Kidney epithelial cell (primary cell): ENCODE data around the gene IL27RA. TPM values are rescaled to one million over a fixed set of nuclear protein-coding genes. Genes with fewer than 3 reads are reported as not detected.

ENCODE experiments used
- DNase-seq: peaks from one replicate; pipeline ENCODE4 v3.0.0-alpha.2; 2010; ENCODE audit warnings: low read depth
- H3K27me3 ChIP-seq: 2 replicates; pipeline ENCODE4 v1.6.0; 2011; ENCODE audit warnings: low read length; ENCODE audit not compliant: control insufficient read depth, insufficient read depth
- H3K36me3 ChIP-seq: 2 replicates; pipeline ENCODE4 v1.5.1; 2011; ENCODE audit warnings: low read length; ENCODE audit not compliant: control insufficient read depth, insufficient read depth
- H3K4me3 ChIP-seq: 2 replicates; pipeline ENCODE4 v1.5.1; 2011; ENCODE audit warnings: low read depth, mild to moderate bottlenecking, control low read depth, low read length
- total RNA-seq: library from RNA; depleted of rRNA; stranded (reverse); fragments of >200 nt; gene quantifications from 2 replicates; pipeline ENCODE4 v1.2.3, GENCODE V29; 2015
- TF ChIP-seq, protein P1 (sequence below): IDR thresholded peaks from 2 replicates; pipeline ENCODE4 v1.5.1; 2011; ENCODE audit warnings: mild to moderate bottlenecking, moderate library complexity, low read length, control low read depth, inconsistent platforms; ENCODE audit not compliant: insufficient read depth, poor library complexity, severe bottlenecking

IL27RA gene
- total RNA-seq, 1 donor from 2014 or later, result 4.1 TPM

- TF ChIP-seq, protein P1, sequence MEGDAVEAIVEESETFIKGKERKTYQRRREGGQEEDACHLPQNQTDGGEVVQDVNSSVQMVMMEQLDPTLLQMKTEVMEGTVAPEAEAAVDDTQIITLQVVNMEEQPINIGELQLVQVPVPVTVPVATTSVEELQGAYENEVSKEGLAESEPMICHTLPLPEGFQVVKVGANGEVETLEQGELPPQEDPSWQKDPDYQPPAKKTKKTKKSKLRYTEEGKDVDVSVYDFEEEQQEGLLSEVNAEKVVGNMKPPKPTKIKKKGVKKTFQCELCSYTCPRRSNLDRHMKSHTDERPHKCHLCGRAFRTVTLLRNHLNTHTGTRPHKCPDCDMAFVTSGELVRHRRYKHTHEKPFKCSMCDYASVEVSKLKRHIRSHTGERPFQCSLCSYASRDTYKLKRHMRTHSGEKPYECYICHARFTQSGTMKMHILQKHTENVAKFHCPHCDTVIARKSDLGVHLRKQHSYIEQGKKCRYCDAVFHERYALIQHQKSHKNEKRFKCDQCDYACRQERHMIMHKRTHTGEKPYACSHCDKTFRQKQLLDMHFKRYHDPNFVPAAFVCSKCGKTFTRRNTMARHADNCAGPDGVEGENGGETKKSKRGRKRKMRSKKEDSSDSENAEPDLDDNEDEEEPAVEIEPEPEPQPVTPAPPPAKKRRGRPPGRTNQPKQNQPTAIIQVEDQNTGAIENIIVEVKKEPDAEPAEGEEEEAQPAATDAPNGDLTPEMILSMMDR, result no peak
- no peak for DNase-seq
- H3K27me3 ChIP-seq, result no peaks in the 10 kb centered on the region
- H3K4me3 ChIP-seq, result no peak overlapping the region
- no peaks in the 10 kb centered on the region for H3K36me3 ChIP-seq
Measured at GRCh38 chr19:14002571-14003250, 28.9 kb upstream of the IL27RA start.

DNA sequence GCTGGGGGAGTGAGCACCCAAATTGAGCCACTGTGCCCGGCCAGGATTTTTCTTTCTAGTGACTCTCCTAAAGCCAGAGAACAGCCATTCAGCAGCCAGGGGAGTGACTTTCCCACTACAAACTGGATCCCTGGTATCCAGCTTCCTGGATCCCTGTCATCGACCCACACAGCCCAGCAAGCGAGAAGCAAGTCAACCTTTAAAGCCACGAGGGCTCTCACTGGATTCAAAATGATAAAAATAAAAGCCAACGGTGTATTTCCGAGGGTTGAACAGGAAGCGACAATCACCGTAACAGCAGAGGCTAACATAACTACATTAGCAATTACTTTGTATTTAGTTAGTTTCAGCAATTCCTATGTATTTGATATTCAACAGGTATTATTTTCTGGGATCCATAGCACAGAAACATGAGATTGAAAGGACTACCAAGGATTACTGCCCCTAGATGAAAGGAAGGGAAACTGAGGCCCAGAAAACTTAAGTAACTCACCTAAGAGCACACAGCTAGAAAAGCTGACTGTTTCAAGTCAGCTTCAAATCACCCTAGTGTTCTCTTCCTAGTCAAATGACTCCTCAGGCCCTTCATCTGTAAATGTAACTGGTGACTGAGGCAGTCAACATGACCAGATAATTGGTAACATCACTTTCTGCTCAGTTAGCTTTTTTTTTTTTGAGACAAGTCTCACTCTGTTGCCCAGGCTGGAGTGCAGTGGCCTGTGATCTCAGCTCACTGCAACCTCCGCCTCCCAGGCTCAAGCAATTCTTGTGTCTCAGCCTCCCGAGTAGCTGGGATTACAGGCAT is 28.1 kb upstream of the IL27RA start:
- no peak for DNase-seq
- TF ChIP-seq, protein P1, result no peak
- Histone ChIP-seq H3K27me3 (no peaks in the 10 kb centered on the region), H3K4me3 (no peak overlapping the region), H3K36me3 (no peaks in the 10 kb centered on the region)

- TF ChIP-seq, protein P1, result no peak
- H3K27me3 ChIP-seq, result no peaks in the 10 kb centered on the region
- H3K36me3 ChIP-seq, result no peaks in the 10 kb centered on the region
- no peak for DNase-seq
- H3K4me3 ChIP-seq, result no peak overlapping the region
Measured at GRCh38 chr19:14004619-14005348, 26.8 kb upstream of the IL27RA start.

- Histone ChIP-seq H3K4me3 (peak overlapping the region; percentile 85), H3K36me3 (no peaks in the 10 kb centered on the region), H3K27me3 (no peaks in the 10 kb centered on the region)
- no peak for DNase-seq
- TF ChIP-seq, protein P1, result no peak
Measured at GRCh38 chr19:14005349-14006084, 26.0 kb upstream of the IL27RA start.

- Histone ChIP-seq H3K4me3 (peak within 1 kb of the TSS; percentile 85), H3K27me3 (no peaks in the 10 kb centered on the region), H3K36me3 (no peaks in the 10 kb centered on the region)
- TF ChIP-seq, protein P1, result no peak
- peak; percentile 100 for DNase-seq
Measured at GRCh38 chr19:14006085-14006765, 25.3 kb upstream of the IL27RA start, which contains the start of gene RFX1. Gene RFX1, minus strand, starts transcription at chr19:14006320. Its CDS starts 12,477 bp downstream, at chr19:13993843.
